ENCODE results near the gene TNFSF9.

The TNFSF9 gene

GRCh38 chr19:6489278-6490061 lies 41.4 kb upstream of the TNFSF9 start:
- TF ChIP-seq, protein P1, sequence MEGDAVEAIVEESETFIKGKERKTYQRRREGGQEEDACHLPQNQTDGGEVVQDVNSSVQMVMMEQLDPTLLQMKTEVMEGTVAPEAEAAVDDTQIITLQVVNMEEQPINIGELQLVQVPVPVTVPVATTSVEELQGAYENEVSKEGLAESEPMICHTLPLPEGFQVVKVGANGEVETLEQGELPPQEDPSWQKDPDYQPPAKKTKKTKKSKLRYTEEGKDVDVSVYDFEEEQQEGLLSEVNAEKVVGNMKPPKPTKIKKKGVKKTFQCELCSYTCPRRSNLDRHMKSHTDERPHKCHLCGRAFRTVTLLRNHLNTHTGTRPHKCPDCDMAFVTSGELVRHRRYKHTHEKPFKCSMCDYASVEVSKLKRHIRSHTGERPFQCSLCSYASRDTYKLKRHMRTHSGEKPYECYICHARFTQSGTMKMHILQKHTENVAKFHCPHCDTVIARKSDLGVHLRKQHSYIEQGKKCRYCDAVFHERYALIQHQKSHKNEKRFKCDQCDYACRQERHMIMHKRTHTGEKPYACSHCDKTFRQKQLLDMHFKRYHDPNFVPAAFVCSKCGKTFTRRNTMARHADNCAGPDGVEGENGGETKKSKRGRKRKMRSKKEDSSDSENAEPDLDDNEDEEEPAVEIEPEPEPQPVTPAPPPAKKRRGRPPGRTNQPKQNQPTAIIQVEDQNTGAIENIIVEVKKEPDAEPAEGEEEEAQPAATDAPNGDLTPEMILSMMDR (IDR thresholded peaks at IDR 0.05; ENCODE audit: insufficient read depth, low read depth, low read length, missing control alignments): no peak

DNA sequence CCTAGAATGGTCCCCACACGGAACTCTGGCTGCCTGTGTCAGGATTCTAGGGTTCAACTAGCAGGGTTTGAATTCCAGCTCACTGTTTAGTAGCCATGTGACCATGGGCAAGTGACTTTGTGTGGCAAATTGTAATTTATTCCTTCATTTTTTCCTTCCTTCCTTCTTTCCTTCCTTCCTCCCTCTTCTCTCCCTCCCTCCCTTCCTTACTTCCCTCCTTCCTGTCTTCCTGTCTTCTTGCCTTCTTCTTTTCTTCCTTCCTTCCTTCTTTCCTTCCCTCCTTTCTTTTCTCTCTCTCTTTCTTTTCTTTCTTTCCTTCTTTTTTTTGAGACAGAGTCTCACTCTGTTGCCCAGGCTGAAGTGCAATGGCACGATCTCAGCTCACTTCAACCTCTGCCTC lies 40.7 kb upstream of the TNFSF9 start:
- no peak for DNase-seq (ENCODE audit: low read depth)
- peak overlapping the region; percentile 87 for H3K4me3 ChIP-seq (ENCODE audit: low read depth, low read length)
- TF ChIP-seq, protein P1 (IDR thresholded peaks at IDR 0.05; ENCODE audit: insufficient read depth, low read depth, low read length, missing control alignments): no peak

More at GRCh38 chr19:6489278-6490061, 41.4 kb upstream of the TNFSF9 start:
- H3K4me3 ChIP-seq (ENCODE audit: low read depth, low read length): peak overlapping the region; percentile 87
- DNase-seq (ENCODE audit: low read depth): peak; percentile 83

DNA sequence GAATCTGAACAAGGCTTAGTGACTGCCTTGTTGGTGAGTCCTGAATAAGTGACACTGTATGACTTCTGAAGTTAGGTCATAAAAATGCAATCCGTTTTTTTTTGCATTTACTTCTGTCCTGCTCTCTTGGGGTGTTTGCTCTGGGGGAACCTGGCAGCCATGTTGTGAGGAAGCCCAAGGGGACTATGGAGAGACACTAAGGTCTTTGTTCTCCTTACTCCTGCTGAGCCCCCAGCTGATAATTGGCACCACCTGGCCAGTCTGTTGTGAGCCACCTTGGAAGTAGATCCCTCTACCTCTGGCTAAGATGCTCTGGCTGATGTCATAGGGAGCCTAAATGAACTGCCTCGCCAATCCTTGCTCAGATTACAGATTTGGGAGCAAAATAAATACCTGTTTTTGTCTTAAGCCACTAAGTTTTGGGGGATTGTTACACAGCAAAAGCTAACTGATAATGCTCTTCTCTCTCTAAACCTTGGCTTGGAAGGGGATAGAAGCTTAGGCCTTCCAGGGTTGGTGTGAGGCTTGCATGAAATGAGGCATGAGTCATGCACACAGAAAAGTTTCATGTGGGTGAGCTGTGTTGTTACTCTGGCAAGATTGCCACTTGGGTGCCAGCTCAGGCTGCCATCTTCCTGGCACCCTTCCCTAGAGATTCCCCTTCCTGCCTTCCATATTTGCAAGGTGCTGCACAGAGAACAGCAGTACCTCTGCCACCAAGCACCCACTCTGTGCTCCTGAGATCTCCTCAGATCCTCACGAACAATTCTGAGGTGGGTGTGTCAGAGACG lies 38.8 kb upstream of the TNFSF9 start:
- H3K4me3 ChIP-seq (ENCODE audit: low read depth, low read length): no peak overlapping the region
- DNase-seq (ENCODE audit: low read depth): no peak
- TF ChIP-seq, protein P1 (IDR thresholded peaks at IDR 0.05; ENCODE audit: insufficient read depth, low read depth, low read length, missing control alignments): no peak

- no peak for DNase-seq (ENCODE audit: low read depth)
- no peak overlapping the region for H3K4me3 ChIP-seq (ENCODE audit: low read depth, low read length)
- TF ChIP-seq, protein P1 (IDR thresholded peaks at IDR 0.05; ENCODE audit: insufficient read depth, low read depth, low read length, missing control alignments): no peak
These were observed 36.3 kb upstream of the TNFSF9 start for GRCh38 chr19:6494438-6495036.

DNA sequence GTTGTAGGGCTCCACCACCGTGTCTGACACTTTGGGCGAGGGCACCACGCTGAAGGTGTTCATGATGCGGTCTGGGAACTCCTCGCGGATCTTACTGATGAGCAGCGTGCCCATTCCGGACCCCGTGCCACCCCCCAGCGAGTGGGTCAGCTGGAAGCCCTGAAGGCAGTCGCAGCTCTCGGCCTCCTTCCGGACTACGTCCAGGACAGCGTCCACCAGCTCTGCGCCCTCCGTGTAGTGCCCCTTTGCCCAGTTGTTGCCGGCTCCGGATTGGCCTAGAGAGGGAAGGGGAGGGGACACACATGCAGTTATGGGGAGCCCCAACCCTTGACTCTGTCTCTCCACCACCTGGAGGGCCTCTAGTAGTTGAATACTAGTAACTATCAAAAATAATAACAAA lies 34.9 kb upstream of the TNFSF9 start:
- DNase-seq (ENCODE audit: low read depth): no peak
- H3K4me3 ChIP-seq (ENCODE audit: low read depth, low read length): no peak overlapping the region
- TF ChIP-seq, protein P1 (IDR thresholded peaks at IDR 0.05; ENCODE audit: insufficient read depth, low read depth, low read length, missing control alignments): no peak

GRCh38 chr19:6498294-6499036 lies 32.4 kb upstream of the TNFSF9 start:
- no peak overlapping the region for H3K4me3 ChIP-seq (ENCODE audit: low read depth, low read length)
- DNase-seq (ENCODE audit: low read depth): no peak
- TF ChIP-seq, protein P1 (IDR thresholded peaks at IDR 0.05; ENCODE audit: insufficient read depth, low read depth, low read length, missing control alignments): no peak

Measured in GM12865 (cell line).